K562 (cell line): ENCODE results near the gene EDEM2. TPM values are rescaled to one million over a fixed set of nuclear protein-coding genes. Genes with fewer than 3 reads are reported as not detected.

Experiments used
- ATAC-seq: fragments of 200-7000 bp; cut with Tn5 transposase; 3 replicates; pipeline ENCODE4 v1.9.1; 2020; ENCODE audit warnings: moderate library complexity
- BruUV-seq: library from RNA; stranded (reverse); fragments of 400-500 nt; replicated peaks from 2 replicates; lab custom pipeline; 2021; lab: Mats Ljungman, UMichigan
- CTCF ChIA-PET: fragments of 300-600 bp; formaldehyde crosslinking; extraction: SDS; loops from one replicate; lab custom pipeline; 2021; ENCODE audit warnings: low intra/inter-chr PET ratio; lab: Yijun Ruan, JAX
- POLR2A ChIA-PET: fragments of 300-600, 350-650 bp; sonication (Branson Sonifier 250); formaldehyde crosslinking; extraction: SDS; loops from one replicate; lab custom pipeline; 2021; ENCODE audit warnings: antibody characterized with exemption, inconsistent platforms; lab: Yijun Ruan, JAX
- DNase-seq, 4 experiments: peaks; one replicate each; pipeline versions ENCODE4 v3.0.0 to v3.0.0-alpha.2; 2011 to 2018; ENCODE audit warnings: low spot score in 3 of 4, mixed read lengths in 3 of 4; ENCODE audit errors: extremely low read depth in 1 of 4
- FAIRE-seq: peaks from 2 replicates; lab custom pipeline; 2011; peaks lifted over from hg19 to GRCh38; lab: Jason Lieb, UNC
- H2AFZ ChIP-seq: 2 replicates; pipeline ENCODE4 v1.6.0; 2011; ENCODE audit warnings: low read depth, low read length, control low read depth, inconsistent platforms
- H3K27ac ChIP-seq: fragments of 200-600 bp; 3 replicates; pipeline ENCODE4 v1.8.0; 2011; ENCODE audit warnings: low read depth, mild to moderate bottlenecking, control low read depth, inconsistent platforms, low read length, moderate library complexity, mixed read lengths; ENCODE audit errors: extremely low read depth
- H3K27me3 ChIP-seq, 2 experiments: fragments of 300-600 bp in 1 of 2; 2 replicates in 1 of 2; 3 replicates in 1 of 2; pipeline versions ENCODE4 v1.6.0 to v1.8.0; 2011; ENCODE audit warnings: inconsistent platforms in 2 of 2, low read length in 2 of 2, mild to moderate bottlenecking in 1 of 2, mixed read lengths in 1 of 2, moderate library complexity in 1 of 2; ENCODE audit not compliant: control insufficient read depth in 2 of 2, insufficient read depth in 2 of 2
- H3K36me3 ChIP-seq: fragments of 300-600 bp; 3 replicates; pipeline ENCODE4 v1.8.0; 2011; ENCODE audit warnings: mild to moderate bottlenecking, low read length, inconsistent platforms; ENCODE audit not compliant: control insufficient read depth, insufficient read depth
- H3K4me1 ChIP-seq, 2 experiments: fragments of 200-600 bp in 1 of 2; replicated peaks in 1 of 2; 2 replicates in 1 of 2; 3 replicates in 1 of 2; pipeline versions ENCODE4 v1.5.1 to v1.8.0; 2011; ENCODE audit warnings: inconsistent platforms in 2 of 2, low read length in 2 of 2, mild to moderate bottlenecking in 1 of 2, mixed read lengths in 1 of 2, moderate library complexity in 1 of 2; ENCODE audit not compliant: control insufficient read depth in 2 of 2, insufficient read depth in 2 of 2
- H3K4me2 ChIP-seq: 2 replicates; pipeline ENCODE4 v1.6.1; 2011; ENCODE audit warnings: low read length, control low read depth, inconsistent platforms, mixed read lengths; ENCODE audit not compliant: insufficient read depth
- H3K4me3 ChIP-seq: fragments of 200-600 bp; sonication (generic), shearing (Covaris generic); 2 replicates; pipeline ENCODE4 v1.5.1; 2016; ENCODE audit warnings: control low read depth, inconsistent platforms
- H3K79me2 ChIP-seq: fragments of 200-600 bp; 3 replicates; pipeline ENCODE4 v1.8.0; 2011; ENCODE audit warnings: low read length, inconsistent platforms; ENCODE audit not compliant: control insufficient read depth, insufficient read depth
- H3K9ac ChIP-seq, 2 experiments: 2 replicates each; pipeline versions ENCODE4 v1.6.0 to v1.6.1; 2011; ENCODE audit warnings: low read depth in 2 of 2, low read length in 2 of 2, control low read depth in 1 of 2, inconsistent platforms in 1 of 2, mild to moderate bottlenecking in 1 of 2, mixed read lengths in 1 of 2; ENCODE audit not compliant: insufficient read depth in 1 of 2
- H3K9me1 ChIP-seq: one replicate; pipeline ENCODE4 v1.6.0; 2011; ENCODE audit warnings: inconsistent platforms, mild to moderate bottlenecking, low read length, moderate library complexity; ENCODE audit not compliant: control insufficient read depth, insufficient read depth
- H3K9me3 ChIP-seq: replicated peaks from 2 replicates; pipeline ENCODE4 v1.5.1; 2011; ENCODE audit warnings: low read depth, low read length, inconsistent platforms; ENCODE audit not compliant: control insufficient read depth, insufficient read depth
- H4K20me1 ChIP-seq: replicated peaks from 2 replicates; pipeline ENCODE4 v1.6.1; 2011; ENCODE audit warnings: low read length, inconsistent platforms, mixed read lengths; ENCODE audit not compliant: control insufficient read depth, insufficient read depth
- BCL6 ChIP-seq: fragments of 250-450 bp; sonication (Bioruptor Pico); IDR thresholded peaks from 2 replicates; pipeline ENCODE4 v1.4.0; 2020
- CBFB ChIP-seq: sonication (generic); formaldehyde crosslinking; IDR thresholded peaks from 2 replicates; pipeline ENCODE4 v1.4.0; 2020; ENCODE audit warnings: mild to moderate bottlenecking, missing genetic modification reagents
- FOXJ2 ChIP-seq: fragments of 200-800 bp; sonication (Bioruptor generic); IDR thresholded peaks from 2 replicates; pipeline ENCODE4 v1.6.1; 2016; ENCODE audit warnings: missing genetic modification characterization, missing compliant biosample characterization
- SREBF2 ChIP-seq: sonication (generic); formaldehyde crosslinking; IDR thresholded peaks from 2 replicates; pipeline ENCODE4 v1.4.0; 2020; ENCODE audit warnings: mild to moderate bottlenecking, missing genetic modification reagents
- U2AF2 ChIP-seq: fragments of 200-400 bp; formaldehyde crosslinking; optimal IDR thresholded peaks from 2 replicates; pipeline ENCODE3; 2017; ENCODE audit warnings: low read depth, mild to moderate bottlenecking, low read length
- ZNF274 ChIP-seq: IDR thresholded peaks from 2 replicates; pipeline ENCODE4 v1.6.1; 2011; ENCODE audit warnings: low read depth, mild to moderate bottlenecking, low read length, moderate library complexity, borderline replicate concordance
- WGBS: fragments of 100-300 bp; shearing (Covaris generic); methylation state at CpG from one replicate; pipeline ENCODE4 v1.1.6; 2016; ENCODE audit warnings: low coverage, mixed read lengths; ENCODE audit not compliant: insufficient coverage; ENCODE audit errors: missing lambda C conversion rate; 5-methylcytosine and 5-hydroxymethylcytosine counted together
- in situ Hi-C: fragments of 300-500 bp; cut with MboI; formaldehyde crosslinking; loops from 4 replicates; pipeline ENCODE4 v1.15.0; 2018; ENCODE audit warnings: inconsistent platforms, mixed read lengths
- intact Hi-C: fragments of 100-400 bp; cut with micrococcal nuclease; formaldehyde crosslinking; loops from 2 replicates; pipeline ENCODE4 v1.14.2; 2022
- polyA plus RNA-seq, 8 experiments: library from polyadenylated mRNA; depleted of rRNA in 4 of 8; stranded (reverse) in 5 of 8; unstranded in 3 of 8; fragments of >200 nt; fragmentation: Nextera tagmentation in 2 of 8; fragmentation: Illumina TruSeq in 1 of 8; extraction: Ambion mirVana in 2 of 8; extraction: Trizol in 1 of 8; gene quantifications; 2 replicates each; pipeline versions ENCODE4 v1.2.1 to v1.2.3, GENCODE V29; 2011 to 2014; ENCODE audit warnings: inconsistent platforms in 1 of 8, missing spikeins in 1 of 8
- total RNA-seq, 7 experiments: library from RNA; depleted of rRNA in 6 of 7; stranded (reverse); fragments of >200 nt in 6 of 7; fragmentation: Illumina TruSeq in 2 of 7; extraction: Trizol in 2 of 7; gene quantifications; 2 replicates each; pipeline versions ENCODE4 v1.2.1 to v1.2.3, GENCODE V29; 2011 to 2021; ENCODE audit warnings: low replicate concordance in 1 of 7
- TF ChIP-seq, protein P1 (sequence below): fragments of 250-450 bp; sonication (Bioruptor Pico); IDR thresholded peaks from 2 replicates; pipeline ENCODE4 v1.5.0; 2022; ENCODE audit warnings: mild to moderate bottlenecking
- TF ChIP-seq, protein P2 (sequence below): sonication (generic); formaldehyde crosslinking; IDR thresholded peaks from 2 replicates; pipeline ENCODE4 v1.8.0; 2022; ENCODE audit warnings: missing genetic modification reagents, mild to moderate bottlenecking, moderate library complexity, borderline replicate concordance
- TF ChIP-seq, protein P3 (sequence below): fragments of 450-650 bp; IDR thresholded peaks from 2 replicates; pipeline ENCODE4 v1.6.1; 2016; ENCODE audit warnings: borderline replicate concordance
- TF ChIP-seq, protein P4 (sequence below), 2 experiments: fragments of 450-650 bp in 1 of 2; sonication (generic) in 1 of 2; formaldehyde crosslinking; conservative IDR thresholded peaks; 2 replicates each; pipeline versions ENCODE4 v1.4.0 to v1.8.1; 2020 to 2022; ENCODE audit warnings: mild to moderate bottlenecking in 1 of 2, missing genetic modification reagents in 1 of 2

EDEM2 gene
- total and polyA plus RNA-seq, 9 of the 15 experiments (the other 6 are each of a cell fraction or from before 2014, with no cell fraction given), result 6.9 to 11.0 (median 9.7) TPM

DNA sequence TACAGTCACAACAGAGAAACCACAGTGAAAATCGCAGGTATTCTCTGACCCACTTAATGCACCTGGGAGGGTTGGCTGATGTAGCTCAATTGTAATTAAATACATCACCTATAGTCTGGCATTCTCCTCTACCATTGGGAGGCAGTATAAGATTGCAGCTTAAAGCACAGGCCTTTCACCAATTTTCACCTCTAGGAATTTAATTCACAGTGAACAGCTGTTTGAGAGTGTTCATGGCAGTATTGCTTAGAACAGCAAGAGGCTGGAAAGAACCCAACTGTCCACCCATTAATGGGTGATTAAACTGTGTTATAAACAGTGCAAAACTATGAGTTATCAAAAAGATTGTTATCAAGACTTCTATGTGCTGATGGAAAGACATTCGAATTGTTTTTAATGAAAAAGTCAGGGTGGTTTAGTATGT is 2.0 kb downstream of the EDEM2 start (continued):
- no peak for TF ChIP-seq CBFB (CRISPR knock-in tag)
- TF ChIP-seq, all 486 proteins: peak for 21

DNA sequence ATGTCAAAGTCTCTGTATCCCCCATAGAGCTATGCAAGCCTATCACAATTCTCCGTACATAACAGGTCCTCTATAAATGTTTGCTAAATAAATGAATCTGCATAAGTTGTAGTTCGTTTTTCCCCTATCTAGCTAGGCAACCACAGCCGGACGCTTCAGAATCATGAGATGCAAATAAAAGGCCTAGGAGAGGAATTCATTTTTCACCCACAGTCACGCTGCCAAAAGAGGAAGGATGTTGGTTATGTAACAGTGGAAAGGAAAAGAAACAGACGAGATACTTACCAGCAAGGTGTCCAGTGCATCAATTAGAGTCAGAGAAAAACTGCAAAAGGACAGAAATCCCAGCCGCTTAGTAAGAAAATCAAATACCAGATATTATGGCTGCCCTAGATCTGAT is 2.4 kb downstream of the EDEM2 start:
- no peak for DNase-seq
- no peak overlapping the region for H3K27ac ChIP-seq
- POLR2A ChIA-PET, result interaction anchor here (0.9 to 1.4 kb wide), 7 partner anchors 48 to 133 kb away, joined by 3 to 4 read pairs (median 3); partner anchors contain the start of gene MMP24OS
- H3K9ac ChIP-seq, result no peak overlapping the region
- WGBS, result 64% methylated on average over 7 of the region's 7 CpGs
- peaks cover 14 to 15% of the 10 kb centered on the region in 2 experiments; a peak in 4 of 5 replicates for H3K4me1 ChIP-seq
- in situ Hi-C loops, result loop anchor here (5.0 to 25.0 kb wide), 3 partner anchors 48 to 293 kb away; partner anchors contain the start of gene GDF5
- H3K9me1 ChIP-seq, result no peaks in the 10 kb centered on the region
- no peak for ATAC-seq
- H3K27me3 ChIP-seq, result no peaks in the 10 kb centered on the region
- no peak overlapping the region for H3K4me2 ChIP-seq
- H4K20me1 ChIP-seq, result no peaks in the 10 kb centered on the region
- H3K4me3 ChIP-seq, result no peak overlapping the region
- no peak for FAIRE-seq
- TF ChIP-seq, protein P1, sequence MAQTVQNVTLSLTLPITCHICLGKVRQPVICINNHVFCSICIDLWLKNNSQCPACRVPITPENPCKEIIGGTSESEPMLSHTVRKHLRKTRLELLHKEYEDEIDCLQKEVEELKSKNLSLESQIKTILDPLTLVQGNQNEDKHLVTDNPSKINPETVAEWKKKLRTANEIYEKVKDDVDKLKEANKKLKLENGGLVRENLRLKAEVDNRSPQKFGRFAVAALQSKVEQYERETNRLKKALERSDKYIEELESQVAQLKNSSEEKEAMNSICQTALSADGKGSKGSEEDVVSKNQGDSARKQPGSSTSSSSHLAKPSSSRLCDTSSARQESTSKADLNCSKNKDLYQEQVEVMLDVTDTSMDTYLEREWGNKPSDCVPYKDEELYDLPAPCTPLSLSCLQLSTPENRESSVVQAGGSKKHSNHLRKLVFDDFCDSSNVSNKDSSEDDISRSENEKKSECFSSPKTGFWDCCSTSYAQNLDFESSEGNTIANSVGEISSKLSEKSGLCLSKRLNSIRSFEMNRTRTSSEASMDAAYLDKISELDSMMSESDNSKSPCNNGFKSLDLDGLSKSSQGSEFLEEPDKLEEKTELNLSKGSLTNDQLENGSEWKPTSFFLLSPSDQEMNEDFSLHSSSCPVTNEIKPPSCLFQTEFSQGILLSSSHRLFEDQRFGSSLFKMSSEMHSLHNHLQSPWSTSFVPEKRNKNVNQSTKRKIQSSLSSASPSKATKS (CRISPR knock-in tag), result no peak
- no peak for TF ChIP-seq BCL6 (CRISPR knock-in tag)
- TF ChIP-seq SREBF2 (CRISPR knock-in tag), result no peak
- TF ChIP-seq, protein P2, sequence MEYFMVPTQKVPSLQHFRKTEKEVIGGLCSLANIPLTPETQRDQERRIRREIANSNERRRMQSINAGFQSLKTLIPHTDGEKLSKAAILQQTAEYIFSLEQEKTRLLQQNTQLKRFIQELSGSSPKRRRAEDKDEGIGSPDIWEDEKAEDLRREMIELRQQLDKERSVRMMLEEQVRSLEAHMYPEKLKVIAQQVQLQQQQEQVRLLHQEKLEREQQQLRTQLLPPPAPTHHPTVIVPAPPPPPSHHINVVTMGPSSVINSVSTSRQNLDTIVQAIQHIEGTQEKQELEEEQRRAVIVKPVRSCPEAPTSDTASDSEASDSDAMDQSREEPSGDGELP (CRISPR knock-in tag), result no peak
- no peak for TF ChIP-seq U2AF2
- TF ChIP-seq, protein P3, sequence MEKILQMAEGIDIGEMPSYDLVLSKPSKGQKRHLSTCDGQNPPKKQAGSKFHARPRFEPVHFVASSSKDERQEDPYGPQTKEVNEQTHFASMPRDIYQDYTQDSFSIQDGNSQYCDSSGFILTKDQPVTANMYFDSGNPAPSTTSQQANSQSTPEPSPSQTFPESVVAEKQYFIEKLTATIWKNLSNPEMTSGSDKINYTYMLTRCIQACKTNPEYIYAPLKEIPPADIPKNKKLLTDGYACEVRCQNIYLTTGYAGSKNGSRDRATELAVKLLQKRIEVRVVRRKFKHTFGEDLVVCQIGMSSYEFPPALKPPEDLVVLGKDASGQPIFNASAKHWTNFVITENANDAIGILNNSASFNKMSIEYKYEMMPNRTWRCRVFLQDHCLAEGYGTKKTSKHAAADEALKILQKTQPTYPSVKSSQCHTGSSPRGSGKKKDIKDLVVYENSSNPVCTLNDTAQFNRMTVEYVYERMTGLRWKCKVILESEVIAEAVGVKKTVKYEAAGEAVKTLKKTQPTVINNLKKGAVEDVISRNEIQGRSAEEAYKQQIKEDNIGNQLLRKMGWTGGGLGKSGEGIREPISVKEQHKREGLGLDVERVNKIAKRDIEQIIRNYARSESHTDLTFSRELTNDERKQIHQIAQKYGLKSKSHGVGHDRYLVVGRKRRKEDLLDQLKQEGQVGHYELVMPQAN, result no peak
- no peak for TF ChIP-seq FOXJ2 (tag)
- TF ChIP-seq, protein P4, sequence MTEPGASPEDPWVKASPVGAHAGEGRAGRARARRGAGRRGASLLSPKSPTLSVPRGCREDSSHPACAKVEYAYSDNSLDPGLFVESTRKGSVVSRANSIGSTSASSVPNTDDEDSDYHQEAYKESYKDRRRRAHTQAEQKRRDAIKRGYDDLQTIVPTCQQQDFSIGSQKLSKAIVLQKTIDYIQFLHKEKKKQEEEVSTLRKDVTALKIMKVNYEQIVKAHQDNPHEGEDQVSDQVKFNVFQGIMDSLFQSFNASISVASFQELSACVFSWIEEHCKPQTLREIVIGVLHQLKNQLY (CRISPR knock-in tag; conservative IDR thresholded peaks at IDR 0.05), result no peak
- no peak for TF ChIP-seq ZNF274
- BruUV-seq, result no TSS peak
- intact Hi-C loops, result loop anchor here (1.0 to 5.0 kb wide), 5 partner anchors 64 to 312 kb away; partner anchors contain the start of gene GGT7
- CTCF ChIA-PET, result interaction anchor here (1.3 to 3.9 kb wide), 4 partner anchors 64 to 161 kb away, joined by 4 to 60 read pairs (median 17); no protein-coding TSS in a partner anchor
- H3K79me2 ChIP-seq, result peaks cover 9% of the 10 kb centered on the region
- H3K36me3 ChIP-seq, result peaks cover 31% of the 10 kb centered on the region
- H2AFZ ChIP-seq, result no peak overlapping the region
- H3K9me3 ChIP-seq, result no peaks in the 10 kb centered on the region
